Tibial artery (tissue), 4 donors: ENCODE results near the gene SRGAP3.

Experiments
- DNase-seq, 2 donors: peaks; one replicate each; pipeline ENCODE4 v3.0.0-alpha.2; 2019
- H3K27ac ChIP-seq, 2 donors: fragments of 200-600 bp; sonication (generic) in 1 of 2; 1 replicate in 1 of 2; 2 replicates in 1 of 2; pipeline ENCODE4 v1.5.1; 2018 to 2019; ENCODE audit warnings: mild to moderate bottlenecking in 1 of 2
- H3K27me3 ChIP-seq, 2 donors: fragments of 200-600 bp; sonication (generic) in 1 of 2; one replicate each; pipeline versions ENCODE4 v1.5.1 to v1.6.0; 2016 to 2019
- H3K36me3 ChIP-seq, 3 donors: fragments of 200-600 bp; sonication (generic) in 2 of 3; one replicate each; pipeline ENCODE4 v1.5.1; 2016 to 2019; ENCODE audit warnings: mild to moderate bottlenecking in 2 of 3
- H3K4me1 ChIP-seq, 4 donors: fragments of 200-600 bp; sonication (generic) in 2 of 4; 1 replicate in 3 of 4; 2 replicates in 1 of 4; pipeline ENCODE4 v1.5.1; 2016 to 2019
- H3K4me3 ChIP-seq, 2 donors: fragments of 200-600 bp; sonication (generic) in 1 of 2; 1 replicate in 1 of 2; 2 replicates in 1 of 2; pipeline ENCODE4 v1.5.1; 2018 to 2019; ENCODE audit warnings: mild to moderate bottlenecking in 2 of 2
- H3K9me3 ChIP-seq, 3 donors: fragments of 200-600 bp; sonication (generic) in 1 of 3; one replicate each; pipeline ENCODE4 v1.5.1; 2016 to 2019
- CTCF ChIP-seq, 2 experiments: fragments of 200-600 bp in 1 of 2; fragments of 450-650 bp in 1 of 2; IDR thresholded peaks; one replicate each; pipeline ENCODE4 v1.5.1; 2017 to 2019; ENCODE audit warnings: antibody characterized with exemption in 2 of 2, mild to moderate bottlenecking in 1 of 2, moderate library complexity in 1 of 2
- intact Hi-C: fragments of 100-400 bp; cut with DNase I; formaldehyde crosslinking; loops from one replicate; pipeline ENCODE4 v1.15.0; 2023; ENCODE audit warnings: low total_unique reads

The SRGAP3 gene

GRCh38 chr3:9194509-9195184 lies 54.8 kb downstream of the SRGAP3 start:
- DNase-seq = no peak
- Histone ChIP-seq H3K27me3 (no peaks in the 10 kb centered on the region), H3K36me3 (no peaks in the 10 kb centered on the region), H3K4me3 (no peak overlapping the region), H3K27ac (no peak overlapping the region), H3K4me1 (no peaks in the 10 kb centered on the region), H3K9me3 (no peaks in the 10 kb centered on the region)
- TF ChIP-seq CTCF (IDR thresholded peaks at IDR 0.05) = no peak
- intact Hi-C loops = no loop called here

- no peaks in the 10 kb centered on the region for H3K9me3 ChIP-seq
- no peak overlapping the region for H3K27ac ChIP-seq
- no peak for TF ChIP-seq CTCF (IDR thresholded peaks at IDR 0.05)
- intact Hi-C loops = no loop called here
- H3K36me3 ChIP-seq = no peaks in the 10 kb centered on the region
- H3K4me1 ChIP-seq = no peaks in the 10 kb centered on the region
- no peaks in the 10 kb centered on the region for H3K27me3 ChIP-seq
- no peak for DNase-seq
- H3K4me3 ChIP-seq = no peak overlapping the region
Measured at GRCh38 chr3:9193633-9194195, 55.7 kb downstream of the SRGAP3 start.

GRCh38 chr3:9193211-9193610 lies 56.2 kb downstream of the SRGAP3 start:
- Histone ChIP-seq H3K27ac (no peak overlapping the region), H3K36me3 (no peaks in the 10 kb centered on the region), H3K4me3 (no peak overlapping the region), H3K9me3 (no peaks in the 10 kb centered on the region), H3K4me1 (no peaks in the 10 kb centered on the region), H3K27me3 (no peaks in the 10 kb centered on the region)
- no peak for DNase-seq
- intact Hi-C loops = no loop called here
- TF ChIP-seq CTCF (IDR thresholded peaks at IDR 0.05) = no peak

GRCh38 chr3:9192248-9193025 lies 57.0 kb downstream of the SRGAP3 start:
- Histone ChIP-seq H3K9me3 (no peaks in the 10 kb centered on the region), H3K27ac (no peak overlapping the region), H3K27me3 (no peaks in the 10 kb centered on the region), H3K4me1 (no peaks in the 10 kb centered on the region), H3K4me3 (no peak overlapping the region), H3K36me3 (no peaks in the 10 kb centered on the region)
- intact Hi-C loops = no loop called here
- DNase-seq = no peak
- TF ChIP-seq CTCF (IDR thresholded peaks at IDR 0.05) = no peak

GRCh38 chr3:9190276-9190675 lies 59.2 kb downstream of the SRGAP3 start:
- H3K4me3 ChIP-seq = no peak overlapping the region
- intact Hi-C loops = no loop called here
- H3K36me3 ChIP-seq = no peaks in the 10 kb centered on the region
- H3K4me1 ChIP-seq = no peaks in the 10 kb centered on the region
- no peak for TF ChIP-seq CTCF (IDR thresholded peaks at IDR 0.05)
- H3K27ac ChIP-seq = no peak overlapping the region
- H3K9me3 ChIP-seq = no peaks in the 10 kb centered on the region
- no peaks in the 10 kb centered on the region for H3K27me3 ChIP-seq
- DNase-seq = no peak
